ENCODE measurements around the gene ARSG. TPM values are rescaled to one million over a fixed set of nuclear protein-coding genes. Genes with fewer than 3 reads are reported as not detected.

ARSG gene
- total RNA-seq, 2 donors from 2014 or later: 4.4 to 14.1 TPM

GRCh38 chr17:68468334-68468733, 177.0 kb downstream of the ARSG start:
- TF ChIP-seq, protein P1, sequence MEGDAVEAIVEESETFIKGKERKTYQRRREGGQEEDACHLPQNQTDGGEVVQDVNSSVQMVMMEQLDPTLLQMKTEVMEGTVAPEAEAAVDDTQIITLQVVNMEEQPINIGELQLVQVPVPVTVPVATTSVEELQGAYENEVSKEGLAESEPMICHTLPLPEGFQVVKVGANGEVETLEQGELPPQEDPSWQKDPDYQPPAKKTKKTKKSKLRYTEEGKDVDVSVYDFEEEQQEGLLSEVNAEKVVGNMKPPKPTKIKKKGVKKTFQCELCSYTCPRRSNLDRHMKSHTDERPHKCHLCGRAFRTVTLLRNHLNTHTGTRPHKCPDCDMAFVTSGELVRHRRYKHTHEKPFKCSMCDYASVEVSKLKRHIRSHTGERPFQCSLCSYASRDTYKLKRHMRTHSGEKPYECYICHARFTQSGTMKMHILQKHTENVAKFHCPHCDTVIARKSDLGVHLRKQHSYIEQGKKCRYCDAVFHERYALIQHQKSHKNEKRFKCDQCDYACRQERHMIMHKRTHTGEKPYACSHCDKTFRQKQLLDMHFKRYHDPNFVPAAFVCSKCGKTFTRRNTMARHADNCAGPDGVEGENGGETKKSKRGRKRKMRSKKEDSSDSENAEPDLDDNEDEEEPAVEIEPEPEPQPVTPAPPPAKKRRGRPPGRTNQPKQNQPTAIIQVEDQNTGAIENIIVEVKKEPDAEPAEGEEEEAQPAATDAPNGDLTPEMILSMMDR (conservative IDR thresholded peaks at IDR 0.05): no peak
- no peaks in the 10 kb centered on the region for H3K9me3 ChIP-seq (ENCODE audit: control insufficient read depth, low read length)
- no peaks in the 10 kb centered on the region for H3K27me3 ChIP-seq (ENCODE audit: control insufficient read depth, insufficient read depth, low read length, poor library complexity, severe bottlenecking)
- no peak overlapping the region for H3K9ac ChIP-seq (ENCODE audit: extremely low read depth, low read length, poor library complexity, severe bottlenecking)
- Mint-ChIP-seq H3K4me3 (no peak overlapping the region), H3K36me3 (ENCODE audit: low read depth) (no peaks in the 10 kb centered on the region), H3K9me3 (peaks cover 4% of the 10 kb centered on the region), H3K27me3 (ENCODE audit: insufficient read depth) (no peaks in the 10 kb centered on the region), H3K27ac (no peak overlapping the region), H3K4me1 (no peaks in the 10 kb centered on the region)
- no peak overlapping the region for H3K27ac ChIP-seq (ENCODE audit: low read depth, low read length)
- no peaks in the 10 kb centered on the region for H3K4me1 ChIP-seq (ENCODE audit: control insufficient read depth, insufficient read depth, low read length)
- H3K36me3 ChIP-seq (ENCODE audit: control insufficient read depth, insufficient read depth, low read length): no peaks in the 10 kb centered on the region
- DNase-seq: no peak
- WGBS, 2 experiments (ENCODE audit: insufficient coverage in 1 of 2, insufficient read length in 1 of 2): 63 to 72% methylated on average over 4 to 5 of the region's 5 CpGs
- no peak overlapping the region for H3K4me3 ChIP-seq (ENCODE audit: low read length)

DNA sequence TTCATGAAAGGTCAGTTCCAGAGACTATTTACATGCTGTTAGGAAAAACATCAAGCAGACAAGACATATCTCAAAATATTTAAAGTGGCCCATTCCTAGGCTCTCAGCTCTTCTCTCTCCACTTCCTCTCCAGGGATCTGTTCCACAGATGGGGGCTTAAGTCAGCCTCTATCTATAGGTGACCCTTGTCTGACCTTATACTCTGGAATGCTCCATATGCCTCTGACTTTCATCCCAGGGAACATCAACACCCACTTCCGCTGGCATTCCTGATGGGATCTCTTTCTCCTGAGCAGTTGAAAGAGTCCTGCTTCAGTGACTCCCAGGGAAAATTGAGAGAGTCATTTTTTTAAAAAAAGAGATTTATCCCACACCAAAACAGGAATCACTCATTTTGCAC, 177.5 kb downstream of the ARSG start:
- no peak overlapping the region for H3K27ac ChIP-seq (ENCODE audit: low read depth, low read length)

More for the DNA sequence above, 177.5 kb downstream of the ARSG start:
- H3K27ac Mint-ChIP-seq: no peak overlapping the region
- Histone ChIP-seq H3K36me3 (ENCODE audit: control insufficient read depth, insufficient read depth, low read length) (no peaks in the 10 kb centered on the region), H3K9ac (ENCODE audit: extremely low read depth, low read length, poor library complexity, severe bottlenecking) (no peak overlapping the region), H3K9me3 (ENCODE audit: control insufficient read depth, low read length) (no peaks in the 10 kb centered on the region), H3K4me1 (ENCODE audit: control insufficient read depth, insufficient read depth, low read length) (no peaks in the 10 kb centered on the region), H3K4me3 (ENCODE audit: low read length) (no peak overlapping the region), H3K27me3 (ENCODE audit: control insufficient read depth, insufficient read depth, low read length, poor library complexity, severe bottlenecking) (no peaks in the 10 kb centered on the region)
- H3K4me3 Mint-ChIP-seq: no peak overlapping the region
- WGBS, 2 experiments (ENCODE audit: insufficient coverage in 1 of 2, insufficient read length in 1 of 2): 95% methylated on average over 1 of the region's 1 CpG; no CpG with 5 or more reads in 1 of the 2 experiments
- peaks cover 4% of the 10 kb centered on the region for H3K9me3 Mint-ChIP-seq
- H3K27me3 Mint-ChIP-seq (ENCODE audit: insufficient read depth): no peaks in the 10 kb centered on the region
- TF ChIP-seq, protein P1 (conservative IDR thresholded peaks at IDR 0.05): no peak
- H3K36me3 Mint-ChIP-seq (ENCODE audit: low read depth): no peaks in the 10 kb centered on the region
- peak; percentile 74 for DNase-seq
- H3K4me1 Mint-ChIP-seq: no peaks in the 10 kb centered on the region

Small RNA genes lying within 50 kb of the gene (microRNA-seq; reads per million reads assigned to microRNA genes)
- gene MIR635 (ENCODE audit: borderline microRNAs expressed): not detected

Other genes starting within 250 kb of the ARSG start
- 10 to 100 TPM; 64.0 to 89.4 TPM for gene AMZ2, start 43.5 kb upstream of the ARSG start, total RNA-seq
- under 1 TPM; 0.18 to 0.58 TPM for gene SLC16A6, start 368 bp upstream of the ARSG start, total RNA-seq
- 10 to 100 TPM; 32.0 to 39.5 TPM for gene WIPI1, start 166.0 kb downstream of the ARSG start, total RNA-seq
- gene PRKAR1A, start 220.9 kb downstream of the ARSG start, total RNA-seq: 100 to 1,000 TPM; 194 to 227 TPM

Measured in endodermal cell (in vitro differentiated cells).